H9 (cell line): ENCODE data around the gene DERA. TPM values are rescaled to one million over a fixed set of nuclear protein-coding genes. Genes with fewer than 3 reads are reported as not detected.

Experiments used
- DNase-seq: peaks from one replicate; pipeline ENCODE4 v3.0.0-alpha.2; 2017
- H2AFZ ChIP-seq: one replicate; pipeline ENCODE4 v1.6.1; 2013; ENCODE audit warnings: mild to moderate bottlenecking, low read length, control low read depth, moderate library complexity
- H2AK5ac ChIP-seq: 2 replicates; pipeline ENCODE4 v1.6.1; 2013; ENCODE audit warnings: low read length, control low read depth, mixed read lengths; ENCODE audit not compliant: insufficient read length
- H2BK120ac ChIP-seq: one replicate; pipeline ENCODE4 v1.6.1; 2013; ENCODE audit warnings: low read depth, mild to moderate bottlenecking, low read length, control low read depth, inconsistent platforms; ENCODE audit not compliant: poor library complexity, severe bottlenecking
- H2BK12ac ChIP-seq: 2 replicates; pipeline ENCODE4 v1.6.1; 2013; ENCODE audit warnings: low read length, control low read depth, mixed read lengths, low read depth; ENCODE audit not compliant: insufficient read length
- H2BK15ac ChIP-seq: 2 replicates; pipeline ENCODE4 v1.6.1; 2013; ENCODE audit warnings: low read depth, low read length, control low read depth
- H2BK20ac ChIP-seq: one replicate; pipeline ENCODE4 v1.6.1; 2013; ENCODE audit warnings: low read depth, mild to moderate bottlenecking, low read length, control low read depth, inconsistent platforms; ENCODE audit not compliant: poor library complexity, severe bottlenecking
- H2BK5ac ChIP-seq: 2 replicates; pipeline ENCODE4 v1.6.1; 2013; ENCODE audit warnings: low read length, control low read depth, mixed read lengths; ENCODE audit not compliant: insufficient read length
- H3K14ac ChIP-seq: 2 replicates; pipeline ENCODE4 v1.6.1; 2013; ENCODE audit warnings: low read length, control low read depth; ENCODE audit not compliant: insufficient read depth
- H3K18ac ChIP-seq: 2 replicates; pipeline ENCODE4 v1.6.1; 2013; ENCODE audit warnings: low read depth, mild to moderate bottlenecking, mixed read lengths, low read length, control low read depth; ENCODE audit not compliant: insufficient read length
- H3K23ac ChIP-seq: 2 replicates; pipeline ENCODE4 v1.6.1; 2013; ENCODE audit warnings: low read length, control low read depth, mixed read lengths, low read depth; ENCODE audit not compliant: insufficient read length
- H3K23me2 ChIP-seq: 2 replicates; pipeline ENCODE4 v1.6.1; 2013; ENCODE audit warnings: low read depth, mild to moderate bottlenecking, mixed read lengths, low read length, control low read depth; ENCODE audit not compliant: insufficient read length, poor library complexity, severe bottlenecking
- H3K27ac ChIP-seq: 2 replicates; pipeline ENCODE4 v1.5.1; 2013; ENCODE audit warnings: low read length, control low read depth, mixed read lengths, low read depth; ENCODE audit not compliant: insufficient read length
- H3K27me3 ChIP-seq: 2 replicates; pipeline ENCODE4 v1.6.1; 2013; ENCODE audit warnings: low read length, control low read depth, inconsistent platforms; ENCODE audit not compliant: insufficient read depth
- H3K4ac ChIP-seq: 2 replicates; pipeline ENCODE4 v1.6.1; 2013; ENCODE audit warnings: low read depth, mild to moderate bottlenecking, control low read depth, inconsistent platforms, low read length, moderate library complexity
- H3K4me1 ChIP-seq: 2 replicates; pipeline ENCODE4 v1.6.1; 2013; ENCODE audit warnings: low read length, control low read depth, inconsistent platforms; ENCODE audit not compliant: insufficient read depth
- H3K4me2 ChIP-seq: 2 replicates; pipeline ENCODE4 v1.6.1; 2013; ENCODE audit warnings: low read length, control low read depth, mixed read lengths; ENCODE audit not compliant: insufficient read length, insufficient read depth
- H3K56ac ChIP-seq: 2 replicates; pipeline ENCODE4 v1.6.1; 2013; ENCODE audit warnings: low read depth, mild to moderate bottlenecking, mixed read lengths, low read length, control low read depth; ENCODE audit not compliant: insufficient read length
- H3K79me1 ChIP-seq: 2 replicates; pipeline ENCODE4 v1.6.1; 2013; ENCODE audit warnings: low read depth, mild to moderate bottlenecking, moderate library complexity, low read length, control low read depth, inconsistent platforms; ENCODE audit not compliant: insufficient read depth, poor library complexity, severe bottlenecking
- H3K79me2 ChIP-seq: 2 replicates; pipeline ENCODE4 v1.6.1; 2013; ENCODE audit warnings: low read length, control low read depth, inconsistent platforms; ENCODE audit not compliant: insufficient read depth
- H3K9ac ChIP-seq: 2 replicates; pipeline ENCODE4 v1.6.1; 2013; ENCODE audit warnings: low read length, control low read depth, mixed read lengths; ENCODE audit not compliant: insufficient read length; ENCODE audit errors: extremely low read depth
- H3K9me3 ChIP-seq: one replicate; pipeline ENCODE4 v1.6.1; 2013; ENCODE audit warnings: low read depth, low read length, inconsistent platforms; ENCODE audit not compliant: control insufficient read depth
- H3T11ph ChIP-seq: one replicate; pipeline ENCODE4 v1.6.1; 2013; ENCODE audit warnings: mild to moderate bottlenecking, low read length, control low read depth, inconsistent platforms
- H4K20me1 ChIP-seq: one replicate; pipeline ENCODE4 v1.6.1; 2013; ENCODE audit not compliant: control insufficient read depth, insufficient read length, insufficient read depth
- H4K5ac ChIP-seq: 2 replicates; pipeline ENCODE4 v1.6.1; 2013; ENCODE audit warnings: low read depth, mild to moderate bottlenecking, mixed read lengths, low read length, control low read depth; ENCODE audit not compliant: insufficient read length
- H4K8ac ChIP-seq: replicated peaks from 2 replicates; pipeline ENCODE4 v1.6.1; 2013; ENCODE audit warnings: low read length, control low read depth, mixed read lengths, low read depth; ENCODE audit not compliant: insufficient read length
- H4K91ac ChIP-seq: 2 replicates; pipeline ENCODE4 v1.6.1; 2013; ENCODE audit warnings: low read depth, mild to moderate bottlenecking, moderate library complexity, mixed read lengths, low read length, control low read depth; ENCODE audit not compliant: insufficient read length
- H3K27ac Mint-ChIP-seq, 3 experiments: 2 replicates in 2 of 3; 3 replicates in 1 of 3; pipeline ENCODE4 v1.8.0; 2020 to 2021; ENCODE audit warnings: mixed read lengths in 3 of 3, mild to moderate bottlenecking in 1 of 3, moderate library complexity in 1 of 3
- H3K27me3 Mint-ChIP-seq: 2 replicates; pipeline ENCODE4 v1.8.0; 2021; ENCODE audit warnings: low read depth, mild to moderate bottlenecking, moderate library complexity, mixed read lengths
- H3K36me3 Mint-ChIP-seq, 3 experiments: 2 replicates in 2 of 3; 3 replicates in 1 of 3; pipeline ENCODE4 v1.8.0; 2020 to 2021; ENCODE audit warnings: low read depth in 3 of 3, mixed read lengths in 3 of 3; ENCODE audit not compliant: insufficient read depth in 1 of 3
- H3K4me1 Mint-ChIP-seq, 2 experiments: 2 replicates each; pipeline ENCODE4 v1.8.0; 2020; ENCODE audit warnings: mixed read lengths in 2 of 2
- H3K4me3 Mint-ChIP-seq, 2 experiments: 2 replicates in 1 of 2; 3 replicates in 1 of 2; pipeline ENCODE4 v1.8.0; 2020 to 2021; ENCODE audit warnings: mild to moderate bottlenecking in 2 of 2, mixed read lengths in 2 of 2, moderate library complexity in 1 of 2
- H3K9me3 Mint-ChIP-seq, 2 experiments: 2 replicates in 1 of 2; 3 replicates in 1 of 2; pipeline ENCODE4 v1.8.0; 2020; ENCODE audit warnings: mild to moderate bottlenecking in 2 of 2, mixed read lengths in 2 of 2, moderate library complexity in 1 of 2
- CTCF ChIP-seq: fragments of 200-600 bp; sonication (generic); conservative IDR thresholded peaks from 3 replicates; pipeline ENCODE4 v1.8.0; 2021; ENCODE audit warnings: antibody characterized with exemption, mild to moderate bottlenecking
- WGBS: extraction: QIAGEN DNeasy Blood & Tissue Kit; methylation state at CpG from one replicate; pipeline ENCODE4 v1.1.7; 2013; ENCODE audit warnings: missing lambda C conversion rate, low lambda C conversion rate, mixed read lengths; ENCODE audit not compliant: insufficient read length; ENCODE audit errors: extremely low coverage; 5-methylcytosine and 5-hydroxymethylcytosine counted together
- total RNA-seq: library from RNA; stranded (reverse); gene quantifications from 2 replicates; pipeline ENCODE4 v1.2.1, GENCODE V29; 2021

DERA gene
- total RNA-seq, 1 experiment from 2014 or later, result 20.9 TPM

DNA sequence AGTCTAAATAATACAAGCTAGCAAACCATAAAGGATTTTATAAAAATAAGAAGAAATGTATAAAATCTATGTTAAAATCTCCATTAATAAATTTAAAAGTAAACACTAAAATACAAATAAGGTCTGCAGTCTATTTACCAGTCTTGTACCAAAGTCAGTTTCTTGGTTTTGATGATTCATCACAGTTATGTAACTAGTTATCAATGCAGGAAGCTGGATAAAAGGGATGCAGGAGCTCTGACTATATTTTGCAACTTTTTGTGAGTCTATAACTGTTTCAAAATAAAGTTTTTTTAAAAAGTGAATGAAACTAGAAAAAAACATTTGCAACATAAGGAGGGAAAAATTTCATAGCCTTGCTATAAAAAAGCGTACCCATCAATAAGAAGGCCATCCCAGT is 151.5 kb downstream of the DERA start:
- Histone ChIP-seq H3T11ph (no peak overlapping the region), H3K14ac (no peak overlapping the region), H3K56ac (no peak overlapping the region), H3K4me1 (no peaks in the 10 kb centered on the region), H2BK12ac (no peak overlapping the region), H3K27ac (no peak overlapping the region), H3K18ac (no peak overlapping the region), H3K4ac (no peak overlapping the region), H3K9ac (no peak overlapping the region), H2AFZ (no peak overlapping the region), H3K23ac (no peak overlapping the region), H3K23me2 (no peaks in the 10 kb centered on the region), H4K8ac (no peak overlapping the region), H4K5ac (no peak overlapping the region), H3K4me2 (no peak overlapping the region), H2BK120ac (no peak overlapping the region), H3K79me2 (no peaks in the 10 kb centered on the region), H2BK5ac (no peak overlapping the region), H4K20me1 (no peaks in the 10 kb centered on the region), H2AK5ac (no peak overlapping the region), H3K27me3 (no peaks in the 10 kb centered on the region), H3K79me1 (no peaks in the 10 kb centered on the region), H3K9me3 (no peaks in the 10 kb centered on the region), H2BK15ac (no peak overlapping the region), H2BK20ac (no peak overlapping the region), H4K91ac (no peak overlapping the region)
- H3K27ac Mint-ChIP-seq, result no peak overlapping the region
- H3K4me3 Mint-ChIP-seq, result no peak overlapping the region
- H3K36me3 Mint-ChIP-seq, result no peaks in the 10 kb centered on the region
- no peaks in the 10 kb centered on the region for H3K27me3 Mint-ChIP-seq
- TF ChIP-seq CTCF, result no peak
- H3K4me1 Mint-ChIP-seq, result no peaks in the 10 kb centered on the region; a peak in 1 of 4 replicates
- no peak for DNase-seq
- no CpG with 5 or more reads among the region's 1 CpG for WGBS
- no peaks in the 10 kb centered on the region for H3K9me3 Mint-ChIP-seq
